ENCODE data around the gene IRF2BPL. TPM values are rescaled to one million over a fixed set of nuclear protein-coding genes. Genes with fewer than 3 reads are reported as not detected.
A peak's percentile ranks its signal among the peaks of the same experiment; 100 is the strongest.

Gene IRF2BPL
- polyA plus RNA-seq, 1 donor (not counting 4 experiments of a cell fraction or from before 2014, with no cell fraction given): 5.6 TPM

GRCh38 chr14:77026930-77027537 is 1.5 kb downstream of the IRF2BPL start:
- Histone ChIP-seq H3K27me3 (ENCODE audit: control insufficient read depth, extremely low read depth, insufficient read depth, low read length) (no peaks in the 10 kb centered on the region), H3K27ac (ENCODE audit: control insufficient read depth, insufficient read depth, low read length) (peak overlapping the region; percentile 93), H3K4me3 (ENCODE audit: control insufficient read depth in 2 of 3, extremely low read depth in 1 of 3, insufficient read depth in 2 of 3, low read depth in 1 of 3, low read length in 3 of 3) (peak overlapping the region; percentile 76 to 82 (median 81)), H3K36me3 (ENCODE audit: control insufficient read depth in 2 of 2, extremely low read depth in 1 of 2, insufficient read depth in 2 of 2, low read length in 2 of 2) (peaks cover 2 to 7% of the 10 kb centered on the region in 2 experiments), H3K9ac (ENCODE audit: control insufficient read depth, extremely low read depth, insufficient read depth, low read length) (peak overlapping the region; percentile 87), H4K20me1 (ENCODE audit: control insufficient read depth, extremely low read depth, insufficient read depth, low read length) (no peaks in the 10 kb centered on the region), H3K4me2 (ENCODE audit: control insufficient read depth, extremely low read depth, insufficient read depth, low read depth, low read length) (peak overlapping the region; percentile 100), H2AFZ (ENCODE audit: control insufficient read depth, low read length) (no peak overlapping the region), H3K9me1 (ENCODE audit: control insufficient read depth, extremely low read depth, insufficient read depth, low read length) (no peaks in the 10 kb centered on the region), H3K4me1 (ENCODE audit: control insufficient read depth, extremely low read depth, insufficient read depth, low read length) (peaks cover 51% of the 10 kb centered on the region), H3K9me3 (ENCODE audit: control insufficient read depth, low read depth, low read length) (no peaks in the 10 kb centered on the region), H3K79me2 (ENCODE audit: control insufficient read depth, insufficient read depth, low read length) (peaks cover 36% of the 10 kb centered on the region)
- TF ChIP-seq CTCF (optimal IDR thresholded peaks at IDR 0.05 in 1 of 3, IDR thresholded peaks at IDR 0.05 in 1 of 3, conservative IDR thresholded peaks at IDR 0.05 in 1 of 3; ENCODE audit: extremely low read depth in 1 of 3, insufficient read depth in 2 of 3, low read length in 3 of 3): peak in 1 of 3 experiments; percentile 4
- TF ChIP-seq EZH2 (IDR thresholded peaks at IDR 0.05; ENCODE audit: low read length): no peak
- no peak for DNase-seq (ENCODE audit: low read depth, low spot score)
- no peak for FAIRE-seq
- dilution Hi-C loops (cut with MboI; ENCODE audit: extremely low pct_ligation_motif_present, low sequenced_read_pairs): no loop called here

- FAIRE-seq: no peak
- Histone ChIP-seq H3K27ac (ENCODE audit: control insufficient read depth, insufficient read depth, low read length) (peak overlapping the region; percentile 93), H2AFZ (ENCODE audit: control insufficient read depth, low read length) (no peak overlapping the region), H4K20me1 (ENCODE audit: control insufficient read depth, extremely low read depth, insufficient read depth, low read length) (no peaks in the 10 kb centered on the region), H3K4me3 (ENCODE audit: control insufficient read depth in 2 of 3, extremely low read depth in 1 of 3, insufficient read depth in 2 of 3, low read depth in 1 of 3, low read length in 3 of 3) (peak overlapping the region; percentile 76 to 81 (median 78)), H3K9me3 (ENCODE audit: control insufficient read depth, low read depth, low read length) (no peaks in the 10 kb centered on the region), H3K9ac (ENCODE audit: control insufficient read depth, extremely low read depth, insufficient read depth, low read length) (peak overlapping the region; percentile 87), H3K4me2 (ENCODE audit: control insufficient read depth, extremely low read depth, insufficient read depth, low read depth, low read length) (peak overlapping the region; percentile 100), H3K9me1 (ENCODE audit: control insufficient read depth, extremely low read depth, insufficient read depth, low read length) (no peaks in the 10 kb centered on the region), H3K4me1 (ENCODE audit: control insufficient read depth, extremely low read depth, insufficient read depth, low read length) (peaks cover 44% of the 10 kb centered on the region), H3K36me3 (ENCODE audit: control insufficient read depth in 2 of 2, extremely low read depth in 1 of 2, insufficient read depth in 2 of 2, low read length in 2 of 2) (peaks cover 2 to 7% of the 10 kb centered on the region in 2 experiments), H3K27me3 (ENCODE audit: control insufficient read depth, extremely low read depth, insufficient read depth, low read length) (no peaks in the 10 kb centered on the region), H3K79me2 (ENCODE audit: control insufficient read depth, insufficient read depth, low read length) (peaks cover 36% of the 10 kb centered on the region)
- no peak for TF ChIP-seq CTCF (optimal IDR thresholded peaks at IDR 0.05 in 1 of 3, IDR thresholded peaks at IDR 0.05 in 1 of 3, conservative IDR thresholded peaks at IDR 0.05 in 1 of 3; ENCODE audit: extremely low read depth in 1 of 3, insufficient read depth in 2 of 3, low read length in 3 of 3)
- dilution Hi-C loops (cut with MboI; ENCODE audit: extremely low pct_ligation_motif_present, low sequenced_read_pairs): no loop called here
- no peak for DNase-seq (ENCODE audit: low read depth, low spot score)
Measured at GRCh38 chr14:77026166-77026929, 2.2 kb downstream of the IRF2BPL start.
